Testis (tissue), 2 donors: Measurements from ENCODE around the gene HOXA13.

ENCODE experiments used
- POLR2A ChIP-seq: fragments of 450-650 bp; IDR thresholded peaks from one replicate; pipeline ENCODE4 v1.6.1; 2017; ENCODE audit warnings: antibody characterized with exemption, mild to moderate bottlenecking, moderate library complexity
- TF ChIP-seq, protein P1 (sequence below), 3 experiments: fragments of 450-650 bp in 2 of 3; fragments of 200-600 bp in 1 of 3; sonication (generic) in 1 of 3; IDR thresholded peaks; one replicate each; pipeline ENCODE4 v1.5.1; 2016 to 2019; ENCODE audit warnings: antibody characterized with exemption in 3 of 3, mild to moderate bottlenecking in 2 of 3, moderate library complexity in 1 of 3

DNA sequence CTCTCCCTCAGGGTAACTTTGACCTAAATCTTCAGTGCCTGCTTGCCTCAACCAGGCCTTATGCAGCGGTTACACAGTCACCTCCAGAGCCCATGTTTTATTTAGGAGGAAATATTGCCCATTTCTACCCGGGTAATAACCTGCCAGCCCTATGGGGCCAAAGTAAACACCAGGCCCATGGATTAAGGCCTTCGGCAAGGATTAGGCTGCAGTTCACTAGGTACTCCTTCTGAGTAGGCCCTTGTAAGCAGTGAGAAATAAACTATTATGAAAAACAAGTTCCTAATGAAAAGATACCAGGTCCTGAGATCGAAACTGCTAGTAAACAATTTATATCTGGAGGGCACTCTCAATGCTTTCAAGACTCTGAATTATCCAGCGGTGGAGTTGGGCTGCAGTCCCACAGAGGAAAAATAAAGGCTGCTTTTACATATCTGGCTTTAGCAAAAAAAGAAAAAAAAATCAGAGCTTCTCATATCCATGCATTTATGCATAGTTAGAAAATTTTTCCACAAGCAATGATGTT lies 22.0 kb downstream of the HOXA13 start:
- TF ChIP-seq, protein P1, sequence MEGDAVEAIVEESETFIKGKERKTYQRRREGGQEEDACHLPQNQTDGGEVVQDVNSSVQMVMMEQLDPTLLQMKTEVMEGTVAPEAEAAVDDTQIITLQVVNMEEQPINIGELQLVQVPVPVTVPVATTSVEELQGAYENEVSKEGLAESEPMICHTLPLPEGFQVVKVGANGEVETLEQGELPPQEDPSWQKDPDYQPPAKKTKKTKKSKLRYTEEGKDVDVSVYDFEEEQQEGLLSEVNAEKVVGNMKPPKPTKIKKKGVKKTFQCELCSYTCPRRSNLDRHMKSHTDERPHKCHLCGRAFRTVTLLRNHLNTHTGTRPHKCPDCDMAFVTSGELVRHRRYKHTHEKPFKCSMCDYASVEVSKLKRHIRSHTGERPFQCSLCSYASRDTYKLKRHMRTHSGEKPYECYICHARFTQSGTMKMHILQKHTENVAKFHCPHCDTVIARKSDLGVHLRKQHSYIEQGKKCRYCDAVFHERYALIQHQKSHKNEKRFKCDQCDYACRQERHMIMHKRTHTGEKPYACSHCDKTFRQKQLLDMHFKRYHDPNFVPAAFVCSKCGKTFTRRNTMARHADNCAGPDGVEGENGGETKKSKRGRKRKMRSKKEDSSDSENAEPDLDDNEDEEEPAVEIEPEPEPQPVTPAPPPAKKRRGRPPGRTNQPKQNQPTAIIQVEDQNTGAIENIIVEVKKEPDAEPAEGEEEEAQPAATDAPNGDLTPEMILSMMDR (IDR thresholded peaks at IDR 0.05), result no peak
- no peak for TF ChIP-seq POLR2A
